K562 (cell line): ENCODE measurements around the gene SAP30BP. TPM values are rescaled to one million over a fixed set of nuclear protein-coding genes. Genes with fewer than 3 reads are reported as not detected.

Source experiments
- ATAC-seq: fragments of 200-7000 bp; cut with Tn5 transposase; 3 replicates; pipeline ENCODE4 v1.9.1; 2020; ENCODE audit warnings: moderate library complexity
- BruUV-seq: library from RNA; stranded (reverse); fragments of 400-500 nt; replicated peaks from 2 replicates; lab custom pipeline; 2021; lab: Mats Ljungman, UMichigan
- CTCF ChIA-PET: fragments of 300-600 bp; formaldehyde crosslinking; extraction: SDS; loops from one replicate; lab custom pipeline; 2021; ENCODE audit warnings: low intra/inter-chr PET ratio; lab: Yijun Ruan, JAX
- POLR2A ChIA-PET: fragments of 300-600, 350-650 bp; sonication (Branson Sonifier 250); formaldehyde crosslinking; extraction: SDS; loops from one replicate; lab custom pipeline; 2021; ENCODE audit warnings: antibody characterized with exemption, inconsistent platforms; lab: Yijun Ruan, JAX
- DNase-seq, 4 experiments: peaks; one replicate each; pipeline versions ENCODE4 v3.0.0 to v3.0.0-alpha.2; 2011 to 2018; ENCODE audit warnings: low spot score in 3 of 4, mixed read lengths in 3 of 4; ENCODE audit errors: extremely low read depth in 1 of 4
- FAIRE-seq: peaks from 2 replicates; lab custom pipeline; 2011; peaks lifted over from hg19 to GRCh38; lab: Jason Lieb, UNC
- H2AFZ ChIP-seq: 2 replicates; pipeline ENCODE4 v1.6.0; 2011; ENCODE audit warnings: low read depth, low read length, control low read depth, inconsistent platforms
- H3K27ac ChIP-seq: fragments of 200-600 bp; 3 replicates; pipeline ENCODE4 v1.8.0; 2011; ENCODE audit warnings: low read depth, mild to moderate bottlenecking, control low read depth, inconsistent platforms, low read length, moderate library complexity, mixed read lengths; ENCODE audit errors: extremely low read depth
- H3K27me3 ChIP-seq, 2 experiments: fragments of 300-600 bp in 1 of 2; 2 replicates in 1 of 2; 3 replicates in 1 of 2; pipeline versions ENCODE4 v1.6.0 to v1.8.0; 2011; ENCODE audit warnings: inconsistent platforms in 2 of 2, low read length in 2 of 2, mild to moderate bottlenecking in 1 of 2, mixed read lengths in 1 of 2, moderate library complexity in 1 of 2; ENCODE audit not compliant: control insufficient read depth in 2 of 2, insufficient read depth in 2 of 2
- H3K36me3 ChIP-seq: fragments of 300-600 bp; 3 replicates; pipeline ENCODE4 v1.8.0; 2011; ENCODE audit warnings: mild to moderate bottlenecking, low read length, inconsistent platforms; ENCODE audit not compliant: control insufficient read depth, insufficient read depth
- H3K4me1 ChIP-seq, 2 experiments: fragments of 200-600 bp in 1 of 2; replicated peaks in 1 of 2; 2 replicates in 1 of 2; 3 replicates in 1 of 2; pipeline versions ENCODE4 v1.5.1 to v1.8.0; 2011; ENCODE audit warnings: inconsistent platforms in 2 of 2, low read length in 2 of 2, mild to moderate bottlenecking in 1 of 2, mixed read lengths in 1 of 2, moderate library complexity in 1 of 2; ENCODE audit not compliant: control insufficient read depth in 2 of 2, insufficient read depth in 2 of 2
- H3K4me2 ChIP-seq: 2 replicates; pipeline ENCODE4 v1.6.1; 2011; ENCODE audit warnings: low read length, control low read depth, inconsistent platforms, mixed read lengths; ENCODE audit not compliant: insufficient read depth
- H3K4me3 ChIP-seq: fragments of 200-600 bp; sonication (generic), shearing (Covaris generic); 2 replicates; pipeline ENCODE4 v1.5.1; 2016; ENCODE audit warnings: control low read depth, inconsistent platforms
- H3K79me2 ChIP-seq: fragments of 200-600 bp; 3 replicates; pipeline ENCODE4 v1.8.0; 2011; ENCODE audit warnings: low read length, inconsistent platforms; ENCODE audit not compliant: control insufficient read depth, insufficient read depth
- H3K9ac ChIP-seq, 2 experiments: 2 replicates each; pipeline versions ENCODE4 v1.6.0 to v1.6.1; 2011; ENCODE audit warnings: low read depth in 2 of 2, low read length in 2 of 2, control low read depth in 1 of 2, inconsistent platforms in 1 of 2, mild to moderate bottlenecking in 1 of 2, mixed read lengths in 1 of 2; ENCODE audit not compliant: insufficient read depth in 1 of 2
- H3K9me1 ChIP-seq: one replicate; pipeline ENCODE4 v1.6.0; 2011; ENCODE audit warnings: inconsistent platforms, mild to moderate bottlenecking, low read length, moderate library complexity; ENCODE audit not compliant: control insufficient read depth, insufficient read depth
- H3K9me3 ChIP-seq: replicated peaks from 2 replicates; pipeline ENCODE4 v1.5.1; 2011; ENCODE audit warnings: low read depth, low read length, inconsistent platforms; ENCODE audit not compliant: control insufficient read depth, insufficient read depth
- H4K20me1 ChIP-seq: replicated peaks from 2 replicates; pipeline ENCODE4 v1.6.1; 2011; ENCODE audit warnings: low read length, inconsistent platforms, mixed read lengths; ENCODE audit not compliant: control insufficient read depth, insufficient read depth
- CBX3 ChIP-seq, 2 experiments: IDR thresholded peaks; 1 replicate in 1 of 2; 2 replicates in 1 of 2; pipeline ENCODE4 v1.6.1; 2012; ENCODE audit warnings: inconsistent platforms in 2 of 2, low read length in 2 of 2, borderline replicate concordance in 1 of 2, control low read depth in 1 of 2
- CHD4 ChIP-seq: fragments of 200-600 bp; sonication (generic); IDR thresholded peaks from 3 replicates; pipeline ENCODE4 v1.6.1; 2012; ENCODE audit warnings: low read depth, mild to moderate bottlenecking, mixed read lengths, low read length, inconsistent platforms; ENCODE audit not compliant: insufficient read depth, insufficient replicate concordance, poor library complexity, severe bottlenecking
- FOXJ3 ChIP-seq: sonication (generic); formaldehyde crosslinking; IDR thresholded peaks from 2 replicates; pipeline ENCODE4 v1.4.0; 2020; ENCODE audit warnings: mild to moderate bottlenecking, missing genetic modification reagents
- FOXK2 ChIP-seq, 2 experiments: fragments of 450-650 bp; IDR thresholded peaks in 1 of 2; conservative IDR thresholded peaks in 1 of 2; 2 replicates each; pipeline ENCODE4 v1.6.1; 2016; ENCODE audit warnings: low read depth in 2 of 2, mild to moderate bottlenecking in 1 of 2
- NFXL1 ChIP-seq: fragments of 450-650 bp; formaldehyde crosslinking; IDR thresholded peaks from 2 replicates; pipeline ENCODE4 v1.4.0; 2021; ENCODE audit warnings: mild to moderate bottlenecking
- POLR2AphosphoS2 ChIP-seq: IDR thresholded peaks from 2 replicates; pipeline ENCODE4 v1.6.1; 2012; ENCODE audit warnings: low read length, improper control_type of control experiment
- RBM25 ChIP-seq: fragments of 200-400 bp; formaldehyde crosslinking; IDR thresholded peaks from 2 replicates; pipeline ENCODE4 v1.6.1; 2018; ENCODE audit warnings: low read length, low read depth, moderate library complexity; ENCODE audit not compliant: severe bottlenecking
- SIN3A ChIP-seq, 2 experiments: fragments of 150-350 bp in 1 of 2; IDR thresholded peaks; 2 replicates each; pipeline ENCODE4 v1.6.1; 2011 to 2016; ENCODE audit warnings: borderline replicate concordance in 2 of 2, low read depth in 2 of 2, low read length in 2 of 2, mild to moderate bottlenecking in 2 of 2, moderate library complexity in 2 of 2; ENCODE audit not compliant: control insufficient read depth in 1 of 2
- TFAM ChIP-seq: fragments of 250-450 bp; sonication (Bioruptor Pico); conservative IDR thresholded peaks from 2 replicates; pipeline ENCODE4 v1.5.0; 2021; ENCODE audit warnings: mild to moderate bottlenecking, moderate library complexity
- ZNF12 ChIP-seq: sonication (generic); formaldehyde crosslinking; IDR thresholded peaks from 2 replicates; pipeline ENCODE4 v1.4.0; 2020; ENCODE audit warnings: mild to moderate bottlenecking, missing genetic modification reagents
- ZNF274 ChIP-seq: IDR thresholded peaks from 2 replicates; pipeline ENCODE4 v1.6.1; 2011; ENCODE audit warnings: low read depth, mild to moderate bottlenecking, low read length, moderate library complexity, borderline replicate concordance
- ZNF311 ChIP-seq: fragments of 250-450 bp; sonication (Bioruptor Pico); IDR thresholded peaks from 2 replicates; pipeline ENCODE4 v1.4.0; 2020; ENCODE audit warnings: mild to moderate bottlenecking, moderate library complexity
- ZNF764 ChIP-seq: fragments of 250-450 bp; sonication (Bioruptor Pico); IDR thresholded peaks from 2 replicates; pipeline ENCODE4 v1.4.0; 2020; ENCODE audit warnings: low read depth, mild to moderate bottlenecking, moderate library complexity
- WGBS: fragments of 100-300 bp; shearing (Covaris generic); methylation state at CpG from one replicate; pipeline ENCODE4 v1.1.6; 2016; ENCODE audit warnings: low coverage, mixed read lengths; ENCODE audit not compliant: insufficient coverage; ENCODE audit errors: missing lambda C conversion rate; 5-methylcytosine and 5-hydroxymethylcytosine counted together
- in situ Hi-C: fragments of 300-500 bp; cut with MboI; formaldehyde crosslinking; loops from 4 replicates; pipeline ENCODE4 v1.15.0; 2018; ENCODE audit warnings: inconsistent platforms, mixed read lengths
- intact Hi-C: fragments of 100-400 bp; cut with micrococcal nuclease; formaldehyde crosslinking; loops from 2 replicates; pipeline ENCODE4 v1.14.2; 2022
- polyA plus RNA-seq, 8 experiments: library from polyadenylated mRNA; depleted of rRNA in 4 of 8; stranded (reverse) in 5 of 8; unstranded in 3 of 8; fragments of >200 nt; fragmentation: Nextera tagmentation in 2 of 8; fragmentation: Illumina TruSeq in 1 of 8; extraction: Ambion mirVana in 2 of 8; extraction: Trizol in 1 of 8; gene quantifications; 2 replicates each; pipeline versions ENCODE4 v1.2.1 to v1.2.3, GENCODE V29; 2011 to 2014; ENCODE audit warnings: inconsistent platforms in 1 of 8, missing spikeins in 1 of 8
- total RNA-seq, 7 experiments: library from RNA; depleted of rRNA in 6 of 7; stranded (reverse); fragments of >200 nt in 6 of 7; fragmentation: Illumina TruSeq in 2 of 7; extraction: Trizol in 2 of 7; gene quantifications; 2 replicates each; pipeline versions ENCODE4 v1.2.1 to v1.2.3, GENCODE V29; 2011 to 2021; ENCODE audit warnings: low replicate concordance in 1 of 7
- TF ChIP-seq, protein P1 (sequence below), 2 experiments: fragments of 200-800 bp in 1 of 2; sonication (Bioruptor generic) in 1 of 2; sonication (generic) in 1 of 2; formaldehyde crosslinking in 1 of 2; IDR thresholded peaks in 1 of 2; conservative IDR thresholded peaks in 1 of 2; 2 replicates each; pipeline versions ENCODE4 v1.5.0 to v1.6.1; 2016 to 2020; ENCODE audit warnings: missing compliant biosample characterization in 1 of 2, missing genetic modification characterization in 1 of 2, missing genetic modification reagents in 1 of 2
- TF ChIP-seq, protein P2 (sequence below): fragments of 200-800 bp; sonication (Bioruptor generic); IDR thresholded peaks from 2 replicates; pipeline ENCODE4 v1.6.1; 2017; ENCODE audit warnings: missing genetic modification characterization, missing compliant biosample characterization

The SAP30BP gene
- total and polyA plus RNA-seq, 9 of the 15 experiments (the other 6 are each of a cell fraction or from before 2014, with no cell fraction given), result 45.3 to 154 (median 71.7) TPM

DNA sequence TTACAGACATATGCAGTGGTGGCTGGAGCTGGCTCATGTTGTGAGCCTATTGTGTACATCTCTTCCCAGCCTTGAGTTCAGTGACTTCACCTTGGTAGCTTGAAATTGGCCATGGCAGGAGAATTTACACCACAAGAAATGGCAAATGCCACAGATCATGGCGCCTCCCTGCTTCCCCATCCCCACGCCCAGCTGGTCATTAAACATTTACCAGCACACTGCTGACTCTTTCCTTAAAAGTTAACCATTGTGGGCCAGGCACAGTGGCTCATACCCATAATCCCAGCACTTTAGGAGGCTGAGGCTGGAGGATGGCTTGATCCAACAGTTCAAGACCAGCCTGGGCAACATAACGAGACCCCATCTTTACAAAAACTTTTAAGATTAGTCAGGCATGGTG, 31.5 kb downstream of the SAP30BP start (continued):
- TF ChIP-seq, protein P1, sequence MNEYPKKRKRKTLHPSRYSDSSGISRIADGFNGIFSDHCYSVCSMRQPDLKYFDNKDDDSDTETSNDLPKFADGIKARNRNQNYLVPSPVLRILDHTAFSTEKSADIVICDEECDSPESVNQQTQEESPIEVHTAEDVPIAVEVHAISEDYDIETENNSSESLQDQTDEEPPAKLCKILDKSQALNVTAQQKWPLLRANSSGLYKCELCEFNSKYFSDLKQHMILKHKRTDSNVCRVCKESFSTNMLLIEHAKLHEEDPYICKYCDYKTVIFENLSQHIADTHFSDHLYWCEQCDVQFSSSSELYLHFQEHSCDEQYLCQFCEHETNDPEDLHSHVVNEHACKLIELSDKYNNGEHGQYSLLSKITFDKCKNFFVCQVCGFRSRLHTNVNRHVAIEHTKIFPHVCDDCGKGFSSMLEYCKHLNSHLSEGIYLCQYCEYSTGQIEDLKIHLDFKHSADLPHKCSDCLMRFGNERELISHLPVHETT (CRISPR knock-in tag; conservative IDR thresholded peaks at IDR 0.05 in 1 of 2, IDR thresholded peaks at IDR 0.05 in 1 of 2), result no peak
- TF ChIP-seq ZNF764 (CRISPR knock-in tag), result no peak
- TF ChIP-seq, protein P2, sequence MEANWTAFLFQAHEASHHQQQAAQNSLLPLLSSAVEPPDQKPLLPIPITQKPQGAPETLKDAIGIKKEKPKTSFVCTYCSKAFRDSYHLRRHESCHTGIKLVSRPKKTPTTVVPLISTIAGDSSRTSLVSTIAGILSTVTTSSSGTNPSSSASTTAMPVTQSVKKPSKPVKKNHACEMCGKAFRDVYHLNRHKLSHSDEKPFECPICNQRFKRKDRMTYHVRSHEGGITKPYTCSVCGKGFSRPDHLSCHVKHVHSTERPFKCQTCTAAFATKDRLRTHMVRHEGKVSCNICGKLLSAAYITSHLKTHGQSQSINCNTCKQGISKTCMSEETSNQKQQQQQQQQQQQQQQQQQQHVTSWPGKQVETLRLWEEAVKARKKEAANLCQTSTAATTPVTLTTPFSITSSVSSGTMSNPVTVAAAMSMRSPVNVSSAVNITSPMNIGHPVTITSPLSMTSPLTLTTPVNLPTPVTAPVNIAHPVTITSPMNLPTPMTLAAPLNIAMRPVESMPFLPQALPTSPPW, result no peak
- TF ChIP-seq SIN3A (IDR thresholded peaks at IDR 0.05; ENCODE audit: borderline replicate concordance in 2 of 2, control insufficient read depth in 1 of 2, low read depth in 2 of 2, low read length in 2 of 2), result no peak
- no peak for TF ChIP-seq ZNF311

DNA sequence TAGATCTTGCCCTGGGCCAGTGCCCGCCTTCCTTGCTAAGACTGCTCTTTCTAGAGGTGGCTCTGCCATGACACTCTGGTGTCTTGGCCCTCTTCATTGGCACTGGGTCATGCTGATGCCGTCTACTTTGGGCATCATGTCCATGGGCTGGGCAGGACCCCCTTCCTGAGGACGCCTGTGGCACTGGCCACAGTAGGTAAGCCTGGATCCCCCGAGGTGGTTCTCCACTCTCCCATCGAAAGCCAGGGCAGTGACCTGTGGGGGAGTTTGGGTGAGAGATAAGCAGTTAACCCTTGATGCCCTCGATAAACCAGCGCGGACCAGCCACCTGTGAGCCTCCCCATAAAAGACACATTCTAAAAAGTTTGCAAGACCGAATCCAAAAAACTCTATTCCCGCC, 34.1 kb downstream of the SAP30BP start:
- H4K20me1 ChIP-seq, result 0 out of 2 replicates have a peak, but pooled peaks cover 2% of the 10 kb centered on the region
- ATAC-seq, result no peak
- no peak overlapping the region for H3K4me2 ChIP-seq
- H3K27ac ChIP-seq, result no peak overlapping the region
- H3K9me1 ChIP-seq, result peaks cover 3% of the 10 kb centered on the region
- in situ Hi-C loops (no loop called here), intact Hi-C loops (no loop called here)
- peaks cover 92% of the 10 kb centered on the region for H3K36me3 ChIP-seq
- H3K9ac ChIP-seq, result no peak overlapping the region
- POLR2A ChIA-PET, result no interaction called here
- H3K79me2 ChIP-seq, result no peaks in the 10 kb centered on the region
- no peak for DNase-seq
- no TSS peak for BruUV-seq
- TF ChIP-seq ZNF274 (no peak), ZNF12 (CRISPR knock-in tag) (no peak), CHD4 (no peak), RBM25 (no peak), FOXK2 (conservative IDR thresholded peaks at IDR 0.05 in 1 of 2, IDR thresholded peaks at IDR 0.05 in 1 of 2; ENCODE audit: low read depth in 2 of 2) (no peak), POLR2AphosphoS2 (no peak), TFAM (no peak), NFXL1 (CRISPR knock-in tag) (no peak), CBX3 (IDR thresholded peaks at IDR 0.05; ENCODE audit: borderline replicate concordance in 1 of 2, low read length in 2 of 2) (no peak), FOXJ3 (no peak)
- TF ChIP-seq, all 486 proteins: peak for 0
- no peak overlapping the region for H2AFZ ChIP-seq
- no peak for FAIRE-seq
- peaks cover 5 to 10% of the 10 kb centered on the region in 2 experiments; a peak in 4 of 5 replicates for H3K4me1 ChIP-seq
- CTCF ChIA-PET, result no interaction called here
- H3K9me3 ChIP-seq, result no peaks in the 10 kb centered on the region
- no peaks in the 10 kb centered on the region for H3K27me3 ChIP-seq
- WGBS, result 81% methylated on average over 10 of the region's 10 CpGs
- no peak overlapping the region for H3K4me3 ChIP-seq
